C4-2B (cell line): ENCODE data around the gene CR1L.

Experiments used
- CTCF ChIP-seq: fragments of 450-650 bp; conservative IDR thresholded peaks from 2 replicates; pipeline ENCODE4 v1.5.1; 2017; ENCODE audit warnings: mild to moderate bottlenecking
- ZFX ChIP-seq: fragments of 450-650 bp; IDR thresholded peaks from 2 replicates; pipeline ENCODE4 v1.6.1; 2017

- no peak for TF ChIP-seq CTCF
- no peak for TF ChIP-seq ZFX
Observed at GRCh38 chr1:207658904-207659485, 14.1 kb downstream of the CR1L start.
